Transverse colon (tissue), 4 donors: ENCODE results near the gene SAMD13.

Experiments
- CTCF ChIP-seq, 5 experiments: fragments of 200-600 bp in 3 of 5; fragments of 450-650 bp in 2 of 5; sonication (generic) in 3 of 5; IDR thresholded peaks; 1 replicate in 2 of 5; 2 replicates in 3 of 5; pipeline ENCODE4 v1.5.1; 2016 to 2017; ENCODE audit warnings: antibody characterized with exemption in 5 of 5, inconsistent platforms in 3 of 5, mild to moderate bottlenecking in 2 of 5, moderate library complexity in 1 of 5
- EP300 ChIP-seq: sonication (generic); formaldehyde crosslinking; IDR thresholded peaks from one replicate; pipeline ENCODE4 v1.6.1; 2017; ENCODE audit warnings: antibody characterized with exemption, low read depth
- POLR2A ChIP-seq: fragments of 450-650 bp; IDR thresholded peaks from one replicate; pipeline ENCODE4 v1.6.1; 2016; ENCODE audit warnings: antibody characterized with exemption, mild to moderate bottlenecking, moderate library complexity
- POLR2AphosphoS5 ChIP-seq, 3 donors: sonication (generic); formaldehyde crosslinking; IDR thresholded peaks; one replicate each; pipeline ENCODE4 v1.6.1; 2016; ENCODE audit warnings: antibody characterized with exemption in 3 of 3

- no peak for TF ChIP-seq CTCF (IDR thresholded peaks at IDR 0.05)
- no peak for TF ChIP-seq POLR2A
- TF ChIP-seq EP300, result no peak
- TF ChIP-seq POLR2AphosphoS5 (IDR thresholded peaks at IDR 0.05), result no peak
Measured at GRCh38 chr1:84327830-84328229, 26.3 kb downstream of the SAMD13 start.
